Astrocyte (in vitro differentiated cells and primary cell): ENCODE results near the gene TARS2. TPM values are rescaled to one million over a fixed set of nuclear protein-coding genes. Genes with fewer than 3 reads are reported as not detected.

Experiments used
- DNase-seq: peaks from one replicate; pipeline ENCODE4 v3.0.0-alpha.2; 2010; ENCODE audit warnings: low read depth
- FAIRE-seq: peaks from 2 replicates; lab custom pipeline; 2011; peaks lifted over from hg19 to GRCh38; lab: Jason Lieb, UNC
- H2AFZ ChIP-seq: 2 replicates; pipeline ENCODE4 v1.6.0; 2012; ENCODE audit warnings: low read depth, low read length, inconsistent platforms
- H3K27ac ChIP-seq: 2 replicates; pipeline ENCODE4 v1.5.1; 2011; ENCODE audit warnings: low read depth, low read length, inconsistent platforms
- H3K27me3 ChIP-seq: 2 replicates; pipeline ENCODE4 v1.6.0; 2011; ENCODE audit warnings: low read length, inconsistent platforms; ENCODE audit not compliant: insufficient read depth
- H3K36me3 ChIP-seq: 2 replicates; pipeline ENCODE4 v1.5.1; 2011; ENCODE audit warnings: low read length, inconsistent platforms; ENCODE audit not compliant: insufficient read depth
- H3K4me1 ChIP-seq: 2 replicates; pipeline ENCODE4 v1.5.1; 2011; ENCODE audit warnings: low read length, inconsistent platforms; ENCODE audit not compliant: insufficient read depth
- H3K4me2 ChIP-seq: 2 replicates; pipeline ENCODE4 v1.6.0; 2012; ENCODE audit warnings: low read length, inconsistent platforms
- H3K4me3 ChIP-seq: 2 replicates; pipeline ENCODE4 v1.5.1; 2011; ENCODE audit warnings: low read depth, mild to moderate bottlenecking, low read length, inconsistent platforms; ENCODE audit not compliant: insufficient read depth
- H3K79me2 ChIP-seq: 2 replicates; pipeline ENCODE4 v1.6.0; 2012; ENCODE audit warnings: mild to moderate bottlenecking, low read length, inconsistent platforms; ENCODE audit not compliant: insufficient read depth
- H3K9ac ChIP-seq: 2 replicates; pipeline ENCODE4 v1.6.0; 2012; ENCODE audit warnings: mild to moderate bottlenecking, low read length, inconsistent platforms
- H3K9me3 ChIP-seq: 2 replicates; pipeline ENCODE4 v1.5.1; 2012; ENCODE audit warnings: low read depth, mild to moderate bottlenecking, low read length, inconsistent platforms; ENCODE audit not compliant: insufficient read depth
- H4K20me1 ChIP-seq: 2 replicates; pipeline ENCODE4 v1.6.0; 2012; ENCODE audit warnings: low read length, inconsistent platforms; ENCODE audit not compliant: insufficient read depth
- H3K27ac Mint-ChIP-seq: one replicate; pipeline ENCODE4 v1.8.0; 2021; ENCODE audit warnings: mild to moderate bottlenecking, mixed read lengths; ENCODE audit not compliant: unreplicated experiment
- H3K27me3 Mint-ChIP-seq: one replicate; pipeline ENCODE4 v1.8.0; 2021; ENCODE audit warnings: low read depth, mixed read lengths; ENCODE audit not compliant: unreplicated experiment
- H3K36me3 Mint-ChIP-seq: one replicate; pipeline ENCODE4 v1.8.0; 2021; ENCODE audit warnings: low read depth, mixed read lengths; ENCODE audit not compliant: unreplicated experiment
- H3K4me1 Mint-ChIP-seq: one replicate; pipeline ENCODE4 v1.8.0; 2021; ENCODE audit warnings: low read depth, mixed read lengths; ENCODE audit not compliant: unreplicated experiment
- H3K4me3 Mint-ChIP-seq: one replicate; pipeline ENCODE4 v1.8.0; 2021; ENCODE audit warnings: mild to moderate bottlenecking, moderate library complexity, mixed read lengths; ENCODE audit not compliant: unreplicated experiment
- H3K9me3 Mint-ChIP-seq: one replicate; pipeline ENCODE4 v1.8.0; 2021; ENCODE audit warnings: mild to moderate bottlenecking, mixed read lengths; ENCODE audit not compliant: unreplicated experiment
- EZH2 ChIP-seq: IDR thresholded peaks from 2 replicates; pipeline ENCODE4 v1.6.1; 2012; ENCODE audit warnings: mild to moderate bottlenecking, low read length, inconsistent platforms; ENCODE audit not compliant: insufficient read depth
- total RNA-seq: library from RNA; stranded (reverse); gene quantifications from 2 replicates; pipeline ENCODE4 v1.2.1, GENCODE V29; 2021
- TF ChIP-seq, protein P1 (sequence below): IDR thresholded peaks from 2 replicates; pipeline ENCODE4 v1.5.1; 2011; ENCODE audit warnings: low read depth, mild to moderate bottlenecking, inconsistent platforms, low read length, moderate library complexity; ENCODE audit not compliant: insufficient read depth

TARS2 gene
- total RNA-seq, 1 donor from 2014 or later, result 15.5 TPM

DNA sequence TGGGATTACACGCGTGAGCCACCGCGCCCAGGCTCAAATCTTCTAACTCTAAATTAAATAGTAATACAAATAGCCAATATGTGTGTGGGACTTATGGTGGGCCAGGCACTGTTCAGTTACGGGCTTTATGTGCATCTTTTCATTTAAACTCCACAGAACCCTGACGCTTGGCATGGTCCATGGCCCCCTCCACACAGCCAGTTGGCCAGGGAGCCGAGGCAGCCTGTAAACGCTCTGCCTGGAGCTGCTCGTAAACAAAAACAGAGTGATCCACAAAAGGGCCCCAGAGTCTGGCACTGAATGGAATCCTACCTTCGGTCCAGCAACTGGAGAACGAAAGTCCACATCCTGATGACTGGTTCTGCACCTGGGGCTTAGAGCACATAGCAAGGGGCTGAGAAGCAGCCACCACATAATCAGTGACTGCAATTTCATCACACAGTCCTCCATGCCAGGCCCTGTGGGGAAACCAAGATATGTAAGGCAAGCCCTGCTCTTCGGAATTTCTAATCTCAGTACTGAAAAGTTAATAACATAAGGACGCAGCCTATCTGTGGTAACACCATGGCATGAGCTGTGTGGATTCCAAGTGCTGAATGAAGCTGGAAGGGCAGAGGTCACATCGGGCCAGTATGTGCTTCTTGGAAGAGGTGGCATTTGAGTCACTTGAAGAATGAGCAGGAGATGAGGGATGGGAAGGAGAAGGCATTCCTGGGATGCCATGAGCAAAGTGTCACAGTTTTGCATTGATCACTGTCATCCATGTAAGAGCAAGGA, 48.5 kb downstream of the TARS2 start:
- Mint-ChIP-seq H3K4me1 (peaks cover 37% of the 10 kb centered on the region), H3K36me3 (no peaks in the 10 kb centered on the region), H3K9me3 (no peaks in the 10 kb centered on the region), H3K27me3 (no peaks in the 10 kb centered on the region), H3K4me3 (no peak overlapping the region), H3K27ac (peak overlapping the region; percentile 76)
- Histone ChIP-seq H3K36me3 (no peaks in the 10 kb centered on the region), H3K4me1 (peaks cover 44% of the 10 kb centered on the region), H2AFZ (peak overlapping the region; percentile 13), H3K27me3 (no peaks in the 10 kb centered on the region), H3K9me3 (no peaks in the 10 kb centered on the region), H3K27ac (peak overlapping the region; percentile 13), H3K9ac (no peak overlapping the region), H3K4me2 (peak overlapping the region; percentile 15), H3K79me2 (no peaks in the 10 kb centered on the region), H4K20me1 (no peaks in the 10 kb centered on the region), H3K4me3 (no peak overlapping the region)
- TF ChIP-seq, protein P1, sequence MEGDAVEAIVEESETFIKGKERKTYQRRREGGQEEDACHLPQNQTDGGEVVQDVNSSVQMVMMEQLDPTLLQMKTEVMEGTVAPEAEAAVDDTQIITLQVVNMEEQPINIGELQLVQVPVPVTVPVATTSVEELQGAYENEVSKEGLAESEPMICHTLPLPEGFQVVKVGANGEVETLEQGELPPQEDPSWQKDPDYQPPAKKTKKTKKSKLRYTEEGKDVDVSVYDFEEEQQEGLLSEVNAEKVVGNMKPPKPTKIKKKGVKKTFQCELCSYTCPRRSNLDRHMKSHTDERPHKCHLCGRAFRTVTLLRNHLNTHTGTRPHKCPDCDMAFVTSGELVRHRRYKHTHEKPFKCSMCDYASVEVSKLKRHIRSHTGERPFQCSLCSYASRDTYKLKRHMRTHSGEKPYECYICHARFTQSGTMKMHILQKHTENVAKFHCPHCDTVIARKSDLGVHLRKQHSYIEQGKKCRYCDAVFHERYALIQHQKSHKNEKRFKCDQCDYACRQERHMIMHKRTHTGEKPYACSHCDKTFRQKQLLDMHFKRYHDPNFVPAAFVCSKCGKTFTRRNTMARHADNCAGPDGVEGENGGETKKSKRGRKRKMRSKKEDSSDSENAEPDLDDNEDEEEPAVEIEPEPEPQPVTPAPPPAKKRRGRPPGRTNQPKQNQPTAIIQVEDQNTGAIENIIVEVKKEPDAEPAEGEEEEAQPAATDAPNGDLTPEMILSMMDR, result no peak
- TF ChIP-seq EZH2, result no peak
- DNase-seq, result peak; percentile 89
- peak; percentile 23 for FAIRE-seq

DNA sequence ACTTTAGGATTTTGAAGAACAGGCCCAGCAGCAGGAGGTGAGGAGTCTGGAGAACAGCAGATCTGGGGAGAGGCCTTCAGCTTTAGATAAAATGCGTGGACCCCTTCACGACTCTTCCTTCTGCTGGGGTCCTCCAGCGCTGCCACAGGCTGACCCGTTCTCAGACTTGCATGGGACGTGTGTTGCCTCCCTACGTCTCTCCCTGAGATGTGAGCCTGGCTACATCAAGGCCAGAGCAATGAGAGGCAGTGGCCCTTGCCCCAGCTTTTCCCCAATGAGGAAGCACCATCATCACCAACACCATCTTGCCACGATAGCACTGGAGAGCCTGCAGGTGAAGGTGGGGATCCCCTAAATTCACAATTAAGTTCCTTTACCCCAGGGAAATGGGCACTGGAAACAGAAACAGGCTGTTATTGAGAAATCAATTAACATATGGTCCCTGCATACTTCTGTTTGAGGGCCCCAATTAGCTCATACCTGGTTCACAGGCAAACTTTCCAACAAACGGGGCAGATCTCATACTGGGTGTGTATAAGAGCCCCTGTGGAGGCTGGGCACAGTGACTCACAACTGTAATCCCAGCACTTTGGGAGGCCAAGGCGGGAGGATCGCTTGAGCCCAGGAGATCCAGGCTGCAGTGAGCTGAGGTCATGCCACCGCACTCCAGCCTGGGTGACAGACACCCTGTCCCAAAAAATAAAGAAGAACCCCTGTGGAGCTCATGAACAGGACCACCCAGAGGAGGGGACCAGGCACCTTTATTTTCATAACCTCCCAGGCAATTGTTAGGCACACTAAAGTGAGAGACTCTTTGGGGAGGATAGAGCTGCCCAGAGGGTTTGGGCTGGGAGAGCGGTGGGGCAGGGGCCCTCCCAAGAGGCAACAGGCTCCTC, 49.9 kb downstream of the TARS2 start:
- Mint-ChIP-seq H3K27ac (peak overlapping the region; percentile 98), H3K36me3 (no peaks in the 10 kb centered on the region), H3K4me1 (peaks cover 37% of the 10 kb centered on the region), H3K9me3 (no peaks in the 10 kb centered on the region), H3K27me3 (no peaks in the 10 kb centered on the region), H3K4me3 (no peak overlapping the region)
- Histone ChIP-seq H4K20me1 (no peaks in the 10 kb centered on the region), H3K4me1 (peaks cover 40% of the 10 kb centered on the region), H3K9me3 (no peaks in the 10 kb centered on the region), H3K27me3 (no peaks in the 10 kb centered on the region), H3K9ac (peak overlapping the region; percentile 82), H2AFZ (peak overlapping the region; percentile 64), H3K79me2 (no peaks in the 10 kb centered on the region), H3K4me3 (no peak overlapping the region), H3K4me2 (peak overlapping the region; percentile 71), H3K27ac (peak overlapping the region; percentile 94), H3K36me3 (no peaks in the 10 kb centered on the region)
- DNase-seq (no peak), FAIRE-seq (no peak)
- TF ChIP-seq, protein P1, result no peak
- no peak for TF ChIP-seq EZH2
